ENCODE results near the gene LTBP2.

The LTBP2 gene

DNA sequence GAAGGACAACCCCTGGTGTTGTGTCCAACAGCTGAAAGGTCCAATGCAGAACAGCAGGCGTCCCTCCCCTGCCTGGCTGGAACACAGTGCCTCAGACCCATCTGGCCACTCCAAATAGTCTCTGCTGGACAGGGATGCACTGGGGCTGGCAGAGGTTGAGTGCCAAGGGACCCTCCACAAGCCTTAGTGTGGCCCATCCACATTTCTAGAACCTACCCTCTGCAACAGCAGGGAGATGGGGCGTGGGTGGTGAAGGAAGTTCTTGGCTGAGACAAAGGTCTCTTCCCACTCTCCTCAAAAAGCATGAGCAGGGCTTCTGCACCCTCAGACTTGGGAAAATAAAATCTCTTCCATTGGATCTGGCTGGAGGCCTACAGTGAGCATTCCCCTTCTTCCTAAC is 36.5 kb downstream of the LTBP2 start:
- Histone ChIP-seq H3K4me1 (ENCODE audit: control insufficient read depth, low read length) (peaks cover 4% of the 10 kb centered on the region; the same call in 1 of the 2 replicates), H3K36me3 (ENCODE audit: control insufficient read depth, low read length) (no peaks in the 10 kb centered on the region), H4K20me1 (ENCODE audit: control insufficient read depth, insufficient read depth, low read depth, low read length) (no peaks in the 10 kb centered on the region), H3K4me3 (ENCODE audit: low read length) (no peak overlapping the region), H3K27me3 (ENCODE audit: control insufficient read depth, low read length) (peaks cover 11% of the 10 kb centered on the region), H3K9me3 (ENCODE audit: control insufficient read depth, insufficient read depth, low read length) (no peaks in the 10 kb centered on the region), H3K9me2 (replicated peaks; ENCODE audit: control insufficient read depth, low read length) (no peaks in the 10 kb centered on the region), H3K4me2 (ENCODE audit: low read length) (no peak overlapping the region), H3K27ac (ENCODE audit: low read depth, low read length) (no peak overlapping the region), H3K79me2 (ENCODE audit: control insufficient read depth, low read length) (no peaks in the 10 kb centered on the region), H3F3A (ENCODE audit: control insufficient read depth, insufficient read depth) (no peaks in the 10 kb centered on the region)
- TF ChIP-seq EZH2phosphoT487 (IDR thresholded peaks at IDR 0.05; ENCODE audit: borderline replicate concordance, low read length), result no peak
- TF ChIP-seq, protein P1, sequence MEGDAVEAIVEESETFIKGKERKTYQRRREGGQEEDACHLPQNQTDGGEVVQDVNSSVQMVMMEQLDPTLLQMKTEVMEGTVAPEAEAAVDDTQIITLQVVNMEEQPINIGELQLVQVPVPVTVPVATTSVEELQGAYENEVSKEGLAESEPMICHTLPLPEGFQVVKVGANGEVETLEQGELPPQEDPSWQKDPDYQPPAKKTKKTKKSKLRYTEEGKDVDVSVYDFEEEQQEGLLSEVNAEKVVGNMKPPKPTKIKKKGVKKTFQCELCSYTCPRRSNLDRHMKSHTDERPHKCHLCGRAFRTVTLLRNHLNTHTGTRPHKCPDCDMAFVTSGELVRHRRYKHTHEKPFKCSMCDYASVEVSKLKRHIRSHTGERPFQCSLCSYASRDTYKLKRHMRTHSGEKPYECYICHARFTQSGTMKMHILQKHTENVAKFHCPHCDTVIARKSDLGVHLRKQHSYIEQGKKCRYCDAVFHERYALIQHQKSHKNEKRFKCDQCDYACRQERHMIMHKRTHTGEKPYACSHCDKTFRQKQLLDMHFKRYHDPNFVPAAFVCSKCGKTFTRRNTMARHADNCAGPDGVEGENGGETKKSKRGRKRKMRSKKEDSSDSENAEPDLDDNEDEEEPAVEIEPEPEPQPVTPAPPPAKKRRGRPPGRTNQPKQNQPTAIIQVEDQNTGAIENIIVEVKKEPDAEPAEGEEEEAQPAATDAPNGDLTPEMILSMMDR (IDR thresholded peaks at IDR 0.05; ENCODE audit: low read depth, low read length, poor library complexity, severe bottlenecking), result no peak

DNA sequence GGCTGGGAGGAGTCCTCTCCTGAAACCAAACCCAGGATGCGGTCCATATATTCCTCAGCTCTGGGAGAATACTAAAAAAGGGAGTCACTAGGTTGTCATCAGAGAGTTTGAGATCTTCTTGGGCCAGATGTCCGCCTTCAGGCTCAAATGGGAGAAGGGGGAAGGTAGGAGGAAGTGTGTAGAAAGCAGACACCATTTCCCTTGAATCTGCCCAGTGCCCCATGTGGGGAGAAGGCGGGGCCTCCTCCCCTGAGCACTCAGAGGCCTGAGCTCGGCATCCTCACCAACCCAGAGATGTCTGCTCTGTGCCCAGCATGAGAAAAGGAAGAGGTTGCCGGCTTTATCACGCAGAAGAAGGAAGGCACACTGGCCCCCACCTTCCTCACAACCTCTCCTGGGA is 37.3 kb downstream of the LTBP2 start:
- Histone ChIP-seq H3K27me3 (ENCODE audit: control insufficient read depth, low read length) (peaks cover 13% of the 10 kb centered on the region), H3K9me2 (replicated peaks; ENCODE audit: control insufficient read depth, low read length) (no peaks in the 10 kb centered on the region), H3F3A (ENCODE audit: control insufficient read depth, insufficient read depth) (no peaks in the 10 kb centered on the region), H3K27ac (ENCODE audit: low read depth, low read length) (no peak overlapping the region), H3K79me2 (ENCODE audit: control insufficient read depth, low read length) (no peaks in the 10 kb centered on the region), H3K9me3 (ENCODE audit: control insufficient read depth, insufficient read depth, low read length) (no peaks in the 10 kb centered on the region), H4K20me1 (ENCODE audit: control insufficient read depth, insufficient read depth, low read depth, low read length) (no peaks in the 10 kb centered on the region), H3K36me3 (ENCODE audit: control insufficient read depth, low read length) (no peaks in the 10 kb centered on the region), H3K4me2 (ENCODE audit: low read length) (no peak overlapping the region), H3K4me1 (ENCODE audit: control insufficient read depth, low read length) (peaks cover 4% of the 10 kb centered on the region; the same call in 1 of the 2 replicates), H3K4me3 (ENCODE audit: low read length) (no peak overlapping the region)
- no peak for TF ChIP-seq EZH2phosphoT487 (IDR thresholded peaks at IDR 0.05; ENCODE audit: borderline replicate concordance, low read length)
- TF ChIP-seq, protein P1 (IDR thresholded peaks at IDR 0.05; ENCODE audit: low read depth, low read length, poor library complexity, severe bottlenecking), result no peak

DNA sequence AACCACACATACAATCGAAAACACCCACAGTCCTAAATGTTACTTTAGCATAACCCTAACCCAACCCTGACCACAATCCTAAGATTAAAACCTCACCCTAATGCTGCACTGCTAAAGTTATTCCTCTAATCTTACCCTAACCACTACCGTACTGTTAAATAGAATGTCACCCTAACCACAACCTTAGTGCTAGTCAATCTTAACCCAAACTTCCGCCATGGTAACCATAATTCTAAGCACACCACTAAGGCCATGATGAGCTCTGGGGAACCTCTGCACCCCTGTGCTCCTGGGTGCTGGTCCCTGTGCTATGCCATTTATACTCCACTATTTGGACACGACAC is 38.0 kb downstream of the LTBP2 start:
- Histone ChIP-seq H3K4me3 (ENCODE audit: low read length) (no peak overlapping the region), H3K27ac (ENCODE audit: low read depth, low read length) (no peak overlapping the region), H3K4me1 (ENCODE audit: control insufficient read depth, low read length) (peaks cover 4% of the 10 kb centered on the region; the same call in 1 of the 2 replicates), H3F3A (ENCODE audit: control insufficient read depth, insufficient read depth) (no peaks in the 10 kb centered on the region), H3K9me3 (ENCODE audit: control insufficient read depth, insufficient read depth, low read length) (no peaks in the 10 kb centered on the region), H3K79me2 (ENCODE audit: control insufficient read depth, low read length) (no peaks in the 10 kb centered on the region), H4K20me1 (ENCODE audit: control insufficient read depth, insufficient read depth, low read depth, low read length) (no peaks in the 10 kb centered on the region), H3K9me2 (replicated peaks; ENCODE audit: control insufficient read depth, low read length) (no peaks in the 10 kb centered on the region), H3K36me3 (ENCODE audit: control insufficient read depth, low read length) (no peaks in the 10 kb centered on the region), H3K4me2 (ENCODE audit: low read length) (no peak overlapping the region), H3K27me3 (ENCODE audit: control insufficient read depth, low read length) (peaks cover 13% of the 10 kb centered on the region)
- TF ChIP-seq EZH2phosphoT487 (IDR thresholded peaks at IDR 0.05; ENCODE audit: borderline replicate concordance, low read length), result no peak
- TF ChIP-seq, protein P1 (IDR thresholded peaks at IDR 0.05; ENCODE audit: low read depth, low read length, poor library complexity, severe bottlenecking), result no peak

All from DOHH2 (cell line).